Parathyroid adenoma (tissue), 2 donors: ENCODE data around the gene SRGN.

Source experiments
- H2AFZ ChIP-seq: fragments of 300-600 bp; sonication (generic); one replicate; pipeline ENCODE4 v1.7.0; 2017; ENCODE audit warnings: antibody characterized with exemption, mild to moderate bottlenecking
- H3K27ac ChIP-seq: fragments of 300-600 bp; sonication (generic); one replicate; pipeline ENCODE4 v1.7.0; 2017
- H3K27me3 ChIP-seq: fragments of 300-600 bp; sonication (generic); one replicate; pipeline ENCODE4 v1.7.0; 2017; ENCODE audit warnings: low read length; ENCODE audit not compliant: control insufficient read depth, insufficient read depth
- H3K36me3 ChIP-seq: fragments of 300-600 bp; sonication (generic); one replicate; pipeline ENCODE4 v1.7.0; 2017; ENCODE audit warnings: low read length; ENCODE audit not compliant: control insufficient read depth, insufficient read depth
- H3K4me1 ChIP-seq: fragments of 300-600 bp; sonication (generic); one replicate; pipeline ENCODE4 v1.7.0; 2017; ENCODE audit warnings: control low read depth
- H3K4me2 ChIP-seq: fragments of 300-600 bp; sonication (generic); one replicate; pipeline ENCODE4 v1.7.0; 2017; ENCODE audit warnings: low read length
- H3K4me3 ChIP-seq: fragments of 300-600 bp; sonication (generic); one replicate; pipeline ENCODE4 v1.7.0; 2017; ENCODE audit warnings: low read depth, low read length
- H3K79me2 ChIP-seq: fragments of 300-600 bp; sonication (generic); one replicate; pipeline ENCODE4 v1.7.0; 2017; ENCODE audit warnings: control low read depth
- H3K9ac ChIP-seq: fragments of 300-600 bp; sonication (generic); one replicate; pipeline ENCODE4 v1.7.0; 2017; ENCODE audit warnings: mild to moderate bottlenecking
- H3K9me3 ChIP-seq: fragments of 300-600 bp; sonication (generic); one replicate; pipeline ENCODE4 v1.7.0; 2017; ENCODE audit warnings: low read length; ENCODE audit not compliant: control insufficient read depth
- CTCF ChIP-seq: fragments of 300-600 bp; sonication (generic); IDR thresholded peaks from one replicate; pipeline ENCODE4 v1.7.0; 2017; ENCODE audit warnings: antibody characterized with exemption, mild to moderate bottlenecking
- donor health status: primary hyperparathyroidism.

Gene SRGN

GRCh38 chr10:69088801-69089501, 1.0 kb downstream of the SRGN start:
- Histone ChIP-seq H3K9ac (no peak overlapping the region), H3K4me1 (no peaks in the 10 kb centered on the region), H2AFZ (no peak overlapping the region), H3K36me3 (no peaks in the 10 kb centered on the region), H3K27me3 (no peaks in the 10 kb centered on the region), H3K4me2 (peak overlapping the region; percentile 97), H3K79me2 (no peaks in the 10 kb centered on the region), H3K27ac (peak overlapping the region; percentile 88), H3K4me3 (peak overlapping the region; percentile 62), H3K9me3 (no peaks in the 10 kb centered on the region)
- no peak for TF ChIP-seq CTCF

GRCh38 chr10:69089638-69090599, 2.0 kb downstream of the SRGN start:
- Histone ChIP-seq H3K4me2 (peak overlapping the region; percentile 97), H3K4me1 (no peaks in the 10 kb centered on the region), H3K4me3 (no peak overlapping the region), H3K36me3 (no peaks in the 10 kb centered on the region), H3K27me3 (no peaks in the 10 kb centered on the region), H3K9me3 (no peaks in the 10 kb centered on the region), H3K9ac (no peak overlapping the region), H2AFZ (no peak overlapping the region), H3K79me2 (no peaks in the 10 kb centered on the region), H3K27ac (peak overlapping the region; percentile 88)
- TF ChIP-seq CTCF = no peak

GRCh38 chr10:69090685-69091084, 2.8 kb downstream of the SRGN start:
- no peaks in the 10 kb centered on the region for H3K27me3 ChIP-seq
- no peak overlapping the region for H3K4me2 ChIP-seq
- no peak overlapping the region for H3K4me3 ChIP-seq
- TF ChIP-seq CTCF = no peak
- H3K36me3 ChIP-seq = no peaks in the 10 kb centered on the region
- H3K79me2 ChIP-seq = no peaks in the 10 kb centered on the region
- no peaks in the 10 kb centered on the region for H3K9me3 ChIP-seq
- H2AFZ ChIP-seq = no peak overlapping the region
- no peaks in the 10 kb centered on the region for H3K4me1 ChIP-seq
- peak overlapping the region; percentile 88 for H3K27ac ChIP-seq
- H3K9ac ChIP-seq = no peak overlapping the region

- no peaks in the 10 kb centered on the region for H3K27me3 ChIP-seq
- H3K4me3 ChIP-seq = peak overlapping the region; percentile 6
- no peak overlapping the region for H3K9ac ChIP-seq
- H3K4me1 ChIP-seq = no peaks in the 10 kb centered on the region
- TF ChIP-seq CTCF = no peak
- H3K27ac ChIP-seq = peak overlapping the region; percentile 88
- no peaks in the 10 kb centered on the region for H3K36me3 ChIP-seq
- peak overlapping the region; percentile 39 for H3K4me2 ChIP-seq
- H3K9me3 ChIP-seq = no peaks in the 10 kb centered on the region
- H2AFZ ChIP-seq = no peak overlapping the region
- H3K79me2 ChIP-seq = no peaks in the 10 kb centered on the region
Measured at GRCh38 chr10:69091143-69091651, 3.3 kb downstream of the SRGN start.
